Thoracic aorta (tissue), 2 donors: ENCODE results near the gene STX1A. TPM values are rescaled to one million over a fixed set of nuclear protein-coding genes. Genes with fewer than 3 reads are reported as not detected.
"Not testable (repeated sequence)": the region's sequence is repeated elsewhere in the genome, so short reads cannot be mapped to it uniquely, and the experiment has no call there.

ENCODE experiments used
- ATAC-seq: fragments of 150-250 bp; one replicate; pipeline ENCODE4 v1.8.0; 2017; ENCODE audit warnings: low read depth; ENCODE audit not compliant: insufficient number of reproducible peaks, low FRiP score
- DNase-seq: peaks from one replicate; pipeline ENCODE4 v3.0.0-alpha.2; 2020; ENCODE audit warnings: low spot score
- H3K27ac ChIP-seq, 2 donors: fragments of 200-600 bp; sonication (generic); 1 replicate in 1 of 2; 2 replicates in 1 of 2; pipeline ENCODE4 v1.5.1; 2016; ENCODE audit warnings: mild to moderate bottlenecking in 2 of 2, moderate library complexity in 2 of 2
- H3K27me3 ChIP-seq: fragments of 200-600 bp; sonication (generic); replicated peaks from 2 replicates; pipeline ENCODE4 v1.6.0; 2016; ENCODE audit warnings: mild to moderate bottlenecking; ENCODE audit not compliant: insufficient read depth
- H3K36me3 ChIP-seq: fragments of 200-600 bp; sonication (generic); one replicate; pipeline ENCODE4 v1.5.1; 2016
- H3K4me1 ChIP-seq, 2 donors: fragments of 200-600 bp; sonication (generic); 1 replicate in 1 of 2; 2 replicates in 1 of 2; pipeline versions ENCODE4 v1.5.1 to v1.6.0; 2016; ENCODE audit warnings: low read depth in 2 of 2, mild to moderate bottlenecking in 1 of 2; ENCODE audit not compliant: control insufficient read depth in 1 of 2
- H3K4me3 ChIP-seq: fragments of 200-600 bp; sonication (generic); 2 replicates; pipeline ENCODE4 v1.5.1; 2016; ENCODE audit warnings: mild to moderate bottlenecking
- H3K9me3 ChIP-seq: fragments of 200-600 bp; sonication (generic); 2 replicates; pipeline ENCODE4 v1.5.1; 2016
- total RNA-seq, 2 donors: library from RNA; depleted of rRNA; stranded (reverse); fragments of >200 nt; gene quantifications; one replicate each; pipeline versions ENCODE4 v1.1.0 to v1.2.3, GENCODE V29; 2016
- TF ChIP-seq, protein P1 (sequence below): fragments of 200-600 bp; sonication (generic); IDR thresholded peaks from one replicate; pipeline ENCODE4 v1.5.1; 2019; ENCODE audit warnings: antibody characterized with exemption

Gene STX1A
- total RNA-seq, 2 donors from 2014 or later, result 10.3 to 16.8 TPM

DNA sequence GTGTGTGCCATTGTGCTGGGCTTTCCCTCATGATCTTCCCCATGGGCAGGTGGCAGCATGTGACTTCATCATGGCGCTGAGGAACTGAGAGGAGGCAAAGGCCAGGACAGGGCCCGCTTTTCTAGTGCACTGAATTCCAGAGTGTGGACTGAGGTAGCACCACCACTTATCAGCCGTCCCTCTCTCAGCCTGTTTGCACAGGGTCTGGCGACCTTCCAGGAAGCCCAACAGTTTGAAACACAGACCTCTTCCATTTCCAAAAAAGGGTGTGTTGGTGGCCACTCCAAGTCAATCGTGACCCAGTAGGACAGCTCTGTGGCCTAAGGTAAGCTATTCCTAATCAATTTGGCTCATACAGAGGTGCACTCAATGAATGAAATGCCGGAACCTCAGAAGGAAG is 40.6 kb downstream of the STX1A start:
- peaks cover 15 to 27% of the 10 kb centered on the region in 2 donors for H3K4me1 ChIP-seq
- no peaks in the 10 kb centered on the region for H3K27me3 ChIP-seq
- peaks cover 3% of the 10 kb centered on the region for H3K36me3 ChIP-seq
- H3K4me3 ChIP-seq, result no peak overlapping the region
- H3K27ac ChIP-seq, result no peak overlapping the region
- ATAC-seq (no peak), DNase-seq (no peak)
- TF ChIP-seq, protein P1, sequence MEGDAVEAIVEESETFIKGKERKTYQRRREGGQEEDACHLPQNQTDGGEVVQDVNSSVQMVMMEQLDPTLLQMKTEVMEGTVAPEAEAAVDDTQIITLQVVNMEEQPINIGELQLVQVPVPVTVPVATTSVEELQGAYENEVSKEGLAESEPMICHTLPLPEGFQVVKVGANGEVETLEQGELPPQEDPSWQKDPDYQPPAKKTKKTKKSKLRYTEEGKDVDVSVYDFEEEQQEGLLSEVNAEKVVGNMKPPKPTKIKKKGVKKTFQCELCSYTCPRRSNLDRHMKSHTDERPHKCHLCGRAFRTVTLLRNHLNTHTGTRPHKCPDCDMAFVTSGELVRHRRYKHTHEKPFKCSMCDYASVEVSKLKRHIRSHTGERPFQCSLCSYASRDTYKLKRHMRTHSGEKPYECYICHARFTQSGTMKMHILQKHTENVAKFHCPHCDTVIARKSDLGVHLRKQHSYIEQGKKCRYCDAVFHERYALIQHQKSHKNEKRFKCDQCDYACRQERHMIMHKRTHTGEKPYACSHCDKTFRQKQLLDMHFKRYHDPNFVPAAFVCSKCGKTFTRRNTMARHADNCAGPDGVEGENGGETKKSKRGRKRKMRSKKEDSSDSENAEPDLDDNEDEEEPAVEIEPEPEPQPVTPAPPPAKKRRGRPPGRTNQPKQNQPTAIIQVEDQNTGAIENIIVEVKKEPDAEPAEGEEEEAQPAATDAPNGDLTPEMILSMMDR, result no peak
- no peaks in the 10 kb centered on the region for H3K9me3 ChIP-seq

DNA sequence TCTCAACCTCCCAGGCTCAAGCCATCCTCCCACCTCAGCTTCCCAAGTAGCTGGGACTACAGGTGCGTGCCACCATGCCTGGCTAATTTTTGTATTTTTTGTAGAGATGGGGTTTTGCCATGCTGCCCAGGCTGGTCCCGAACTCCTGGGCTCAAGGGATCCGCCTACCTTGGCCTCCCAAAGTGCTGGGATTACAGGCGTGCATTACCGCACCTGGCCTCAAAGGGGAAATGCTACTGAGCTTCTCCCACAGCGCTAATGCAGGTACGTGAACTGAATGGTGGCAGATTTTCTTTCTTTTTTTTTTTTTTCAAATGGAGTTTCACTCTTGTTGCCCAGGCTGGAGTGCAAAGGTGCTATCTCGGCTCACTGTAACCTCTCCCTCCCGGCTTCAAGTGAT is 43.4 kb downstream of the STX1A start:
- ATAC-seq, H3K9me3 ChIP-seq, H3K27me3 ChIP-seq, H3K4me3 ChIP-seq, DNase-seq, H3K36me3 ChIP-seq, H3K27ac ChIP-seq: not testable (repeated sequence)
- peaks cover 0 to 11% of the 10 kb centered on the region in 2 donors for H3K4me1 ChIP-seq

DNA sequence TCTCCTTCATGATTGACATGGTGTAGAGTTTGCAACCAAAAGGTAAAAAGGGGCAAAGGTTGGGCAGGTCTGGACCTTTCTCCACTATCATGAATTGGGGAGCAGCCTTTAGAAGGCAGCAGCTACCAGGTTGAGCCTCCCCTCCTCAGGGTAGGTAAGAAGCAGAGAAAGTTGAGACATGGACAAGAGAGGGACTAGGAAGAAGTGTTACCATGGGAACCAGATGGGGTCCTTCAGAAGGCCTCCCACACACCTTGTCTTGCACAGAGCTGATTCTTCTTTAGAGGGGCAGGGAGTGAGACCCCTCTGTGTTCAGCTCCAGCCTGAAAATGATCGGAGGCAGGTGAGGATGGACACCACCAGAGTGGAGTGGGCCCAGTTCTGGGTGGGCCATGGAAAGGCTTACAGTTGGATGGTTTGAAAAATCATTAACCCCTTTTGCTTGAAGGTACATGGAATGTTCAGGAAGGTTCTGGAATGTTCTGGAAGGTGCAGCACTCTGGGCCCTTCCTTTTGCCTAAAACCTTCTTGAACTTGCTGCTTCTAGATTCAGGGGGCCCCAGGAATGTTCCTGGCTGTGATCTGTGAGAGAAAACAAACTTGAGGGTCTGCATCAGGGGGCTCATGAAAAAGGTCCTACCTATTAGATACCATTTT is 44.9 kb downstream of the STX1A start:
- H3K9me3 ChIP-seq, result no peaks in the 10 kb centered on the region
- peaks cover 3% of the 10 kb centered on the region for H3K36me3 ChIP-seq
- TF ChIP-seq, protein P1, result no peak
- DNase-seq (no peak), ATAC-seq (no peak)
- no peaks in the 10 kb centered on the region for H3K27me3 ChIP-seq
- no peak overlapping the region for H3K27ac ChIP-seq
- no peak overlapping the region for H3K4me3 ChIP-seq
- H3K4me1 ChIP-seq, result no peaks in the 10 kb centered on the region

DNA sequence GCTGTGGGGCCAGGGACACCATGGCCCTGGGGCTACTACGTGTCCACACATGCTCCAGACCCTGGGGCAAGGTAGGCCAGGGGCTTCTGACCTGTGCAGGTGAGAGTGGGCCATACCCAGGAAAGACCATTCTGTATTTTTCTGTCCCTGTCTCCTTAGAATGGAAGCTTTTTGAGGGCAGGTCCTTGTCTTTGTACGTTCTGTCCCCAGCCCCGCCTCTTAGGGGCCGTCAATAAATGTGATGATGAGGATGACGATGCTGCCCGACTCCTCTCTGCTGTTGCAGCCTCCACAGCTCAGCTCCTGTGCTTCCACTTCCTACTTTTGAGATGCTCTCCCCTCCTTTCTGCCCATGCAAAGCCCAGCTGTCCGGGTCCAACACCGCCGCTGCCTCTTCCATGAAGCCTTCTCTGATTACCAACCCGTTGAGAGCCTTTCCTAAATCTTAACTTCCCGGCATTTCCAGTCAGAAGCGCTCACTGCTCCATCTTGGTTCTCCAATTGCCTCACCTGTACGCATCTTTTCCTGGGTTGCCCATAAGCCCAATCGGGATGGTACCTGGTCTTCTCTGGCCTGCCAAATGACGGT is 47.5 kb downstream of the STX1A start:
- TF ChIP-seq, protein P1, result no peak

DNA sequence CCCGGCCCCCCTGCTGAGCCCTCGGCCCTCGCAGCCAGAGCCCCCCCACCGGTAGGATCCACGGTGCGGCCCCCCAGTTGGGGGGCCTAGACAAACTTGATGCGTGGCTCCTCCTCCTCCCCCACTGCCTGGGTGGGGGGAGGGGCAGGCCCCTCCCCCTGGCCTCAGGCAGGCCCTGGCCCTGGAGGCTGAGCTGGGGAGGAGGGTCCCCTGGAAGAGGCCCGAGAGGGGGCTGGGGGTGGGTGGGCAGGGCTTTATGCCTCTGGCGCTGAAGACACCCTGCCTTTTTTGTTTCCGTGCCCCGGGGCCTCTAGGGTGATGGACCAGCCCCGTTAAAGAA is 48.2 kb downstream of the STX1A start:
- no peak for DNase-seq
- no peak for ATAC-seq
- no peaks in the 10 kb centered on the region for H3K36me3 ChIP-seq
- H3K27me3 ChIP-seq, result no peaks in the 10 kb centered on the region
- no peak overlapping the region for H3K27ac ChIP-seq
- TF ChIP-seq, protein P1, result no peak
- no peak overlapping the region for H3K4me3 ChIP-seq
- H3K9me3 ChIP-seq, result no peaks in the 10 kb centered on the region
- H3K4me1 ChIP-seq, result peaks cover 12 to 14% of the 10 kb centered on the region in 2 donors

More for the DNA sequence above, 47.5 kb downstream of the STX1A start:
- DNase-seq (no peak), ATAC-seq (no peak)
- H3K9me3 ChIP-seq, result no peaks in the 10 kb centered on the region
- no peaks in the 10 kb centered on the region for H3K36me3 ChIP-seq
- H3K27me3 ChIP-seq, result no peaks in the 10 kb centered on the region
- no peak overlapping the region for H3K4me3 ChIP-seq
- no peak overlapping the region for H3K27ac ChIP-seq
- peaks cover 12 to 14% of the 10 kb centered on the region in 2 donors for H3K4me1 ChIP-seq
